ENCODE measurements around the gene HIPK3. TPM values are rescaled to one million over a fixed set of nuclear protein-coding genes. Genes with fewer than 3 reads are reported as not detected.

The HIPK3 gene
- total and polyA plus RNA-seq, 2 donors from 2014 or later = 17.3 to 162 TPM

GRCh38 chr11:33377412-33378370 is 120.5 kb downstream of the HIPK3 start:
- DNase-seq = no peak
- H3K36me3 ChIP-seq (ENCODE audit: control insufficient read depth in 2 of 3, insufficient read depth in 3 of 3, low read length in 3 of 3) = no peaks in the 10 kb centered on the region
- H3K27me3 ChIP-seq (ENCODE audit: control insufficient read depth, insufficient read depth, low read length) = peaks cover 11% of the 10 kb centered on the region
- H3K27ac ChIP-seq (ENCODE audit: low read depth in 2 of 2, low read length in 2 of 2) = no peak overlapping the region
- no peak overlapping the region for H3K9ac ChIP-seq (ENCODE audit: low read length in 3 of 3)
- no peaks in the 10 kb centered on the region for H3K9me3 ChIP-seq (ENCODE audit: control insufficient read depth in 2 of 3, insufficient read depth in 1 of 3, low read length in 3 of 3)
- no peak for FAIRE-seq
- peaks cover 0 to 2% (median 0%) of the 10 kb centered on the region in 3 donors for H3K4me1 ChIP-seq (ENCODE audit: control insufficient read depth in 2 of 3, insufficient read depth in 2 of 3, low read depth in 1 of 3, low read length in 3 of 3)
- intact Hi-C loops (cut with DNase I) = no loop called here
- no peak overlapping the region for H3K4me3 ChIP-seq (ENCODE audit: low read length in 3 of 3)
- no peak for TF ChIP-seq CTCF (IDR thresholded peaks at IDR 0.05; ENCODE audit: borderline replicate concordance, extremely low read depth, insufficient read depth)

- DNase-seq = no peak
- Histone ChIP-seq H3K4me3 (ENCODE audit: low read length in 3 of 3) (no peak overlapping the region), H3K9ac (ENCODE audit: low read length in 3 of 3) (no peak overlapping the region), H3K9me3 (ENCODE audit: control insufficient read depth in 2 of 3, insufficient read depth in 1 of 3, low read length in 3 of 3) (no peaks in the 10 kb centered on the region), H3K27me3 (ENCODE audit: control insufficient read depth, insufficient read depth, low read length) (peaks cover 8% of the 10 kb centered on the region), H3K27ac (ENCODE audit: low read depth in 2 of 2, low read length in 2 of 2) (no peak overlapping the region), H3K36me3 (ENCODE audit: control insufficient read depth in 2 of 3, insufficient read depth in 3 of 3, low read length in 3 of 3) (no peaks in the 10 kb centered on the region), H3K4me1 (ENCODE audit: control insufficient read depth in 2 of 3, insufficient read depth in 2 of 3, low read depth in 1 of 3, low read length in 3 of 3) (peaks cover 0 to 2% (median 0%) of the 10 kb centered on the region in 3 donors)
- no peak for TF ChIP-seq CTCF (IDR thresholded peaks at IDR 0.05; ENCODE audit: borderline replicate concordance, extremely low read depth, insufficient read depth)
- intact Hi-C loops (cut with DNase I) = no loop called here
- FAIRE-seq = no peak
Observed at GRCh38 chr11:33379947-33380346, 122.8 kb downstream of the HIPK3 start.

- FAIRE-seq = no peak
- no peak for TF ChIP-seq CTCF (IDR thresholded peaks at IDR 0.05; ENCODE audit: borderline replicate concordance, extremely low read depth, insufficient read depth)
- Histone ChIP-seq H3K27ac (ENCODE audit: low read depth in 2 of 2, low read length in 2 of 2) (no peak overlapping the region), H3K36me3 (ENCODE audit: control insufficient read depth in 2 of 3, insufficient read depth in 3 of 3, low read length in 3 of 3) (no peaks in the 10 kb centered on the region), H3K9ac (ENCODE audit: low read length in 3 of 3) (no peak overlapping the region), H3K4me3 (ENCODE audit: low read length in 3 of 3) (no peak overlapping the region), H3K27me3 (ENCODE audit: control insufficient read depth, insufficient read depth, low read length) (peaks cover 2% of the 10 kb centered on the region), H3K9me3 (ENCODE audit: control insufficient read depth in 2 of 3, insufficient read depth in 1 of 3, low read length in 3 of 3) (peaks cover 0 to 3% (median 0%) of the 10 kb centered on the region in 3 donors), H3K4me1 (ENCODE audit: control insufficient read depth in 2 of 3, insufficient read depth in 2 of 3, low read depth in 1 of 3, low read length in 3 of 3) (no peaks in the 10 kb centered on the region)
- intact Hi-C loops (cut with DNase I) = no loop called here
- no peak for DNase-seq
Observed at GRCh38 chr11:33383075-33383919, 126.1 kb downstream of the HIPK3 start.
